ENCODE data around the gene PAX8. TPM values are rescaled to one million over a fixed set of nuclear protein-coding genes. Genes with fewer than 3 reads are reported as not detected.

The PAX8 gene
- total and polyA plus RNA-seq, 2 donors (not counting 1 experiment from before 2014, with no cell fraction given): 0.26 to 0.50 TPM

DNA sequence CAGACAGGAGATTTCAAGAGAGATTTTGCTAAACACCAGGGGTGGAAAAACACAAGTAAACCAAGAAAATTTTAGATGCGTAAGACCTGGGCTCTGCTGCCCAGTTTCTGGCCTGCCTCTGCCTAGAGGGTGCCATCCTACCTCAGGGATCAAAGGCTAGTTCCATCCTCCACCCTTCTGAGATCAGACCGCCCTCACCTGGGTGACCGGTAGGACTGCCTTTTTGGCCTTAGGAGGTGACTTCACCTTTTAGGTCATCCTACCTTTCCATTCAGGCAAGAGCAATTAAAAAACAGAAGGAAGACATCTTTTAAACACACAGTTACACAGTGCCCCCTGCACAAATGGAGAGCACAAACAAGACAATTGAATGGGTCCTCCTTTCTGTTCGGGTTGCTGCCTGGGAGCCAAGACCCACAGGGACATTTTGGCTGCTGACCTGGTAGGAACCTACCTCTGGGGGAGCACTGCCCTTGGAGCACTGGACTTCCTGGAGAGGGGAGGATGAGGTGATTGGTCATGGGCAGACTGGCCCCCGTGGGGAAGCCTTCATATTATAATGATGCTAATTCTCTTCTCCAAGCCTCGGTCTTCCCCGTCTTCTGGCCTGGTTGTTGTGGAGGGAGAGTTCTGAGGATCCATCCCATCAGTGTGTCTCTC is 101.9 kb downstream of the PAX8 start:
- no peaks in the 10 kb centered on the region for H3K9me3 ChIP-seq (ENCODE audit: control insufficient read depth, insufficient read depth, low read depth, low read length)
- no peak overlapping the region for H3K4me3 ChIP-seq (replicated peaks in 1 of 4; ENCODE audit: control extremely low read depth in 1 of 4, insufficient read depth in 1 of 4, low read depth in 3 of 4, low read length in 4 of 4)
- H3K27me3 ChIP-seq (ENCODE audit: control insufficient read depth, insufficient read depth, low read length): no peaks in the 10 kb centered on the region
- H3K9ac ChIP-seq (ENCODE audit: insufficient read depth, low read length): no peak overlapping the region
- H3K4me2 ChIP-seq (ENCODE audit: extremely low read depth, insufficient read depth, low read length): no peak overlapping the region
- no peaks in the 10 kb centered on the region for H4K20me1 ChIP-seq (ENCODE audit: control insufficient read depth, extremely low read depth, insufficient read depth, low read length)
- DNase-seq (ENCODE audit: low read depth in 2 of 2): no peak
- TF ChIP-seq, protein P1, sequence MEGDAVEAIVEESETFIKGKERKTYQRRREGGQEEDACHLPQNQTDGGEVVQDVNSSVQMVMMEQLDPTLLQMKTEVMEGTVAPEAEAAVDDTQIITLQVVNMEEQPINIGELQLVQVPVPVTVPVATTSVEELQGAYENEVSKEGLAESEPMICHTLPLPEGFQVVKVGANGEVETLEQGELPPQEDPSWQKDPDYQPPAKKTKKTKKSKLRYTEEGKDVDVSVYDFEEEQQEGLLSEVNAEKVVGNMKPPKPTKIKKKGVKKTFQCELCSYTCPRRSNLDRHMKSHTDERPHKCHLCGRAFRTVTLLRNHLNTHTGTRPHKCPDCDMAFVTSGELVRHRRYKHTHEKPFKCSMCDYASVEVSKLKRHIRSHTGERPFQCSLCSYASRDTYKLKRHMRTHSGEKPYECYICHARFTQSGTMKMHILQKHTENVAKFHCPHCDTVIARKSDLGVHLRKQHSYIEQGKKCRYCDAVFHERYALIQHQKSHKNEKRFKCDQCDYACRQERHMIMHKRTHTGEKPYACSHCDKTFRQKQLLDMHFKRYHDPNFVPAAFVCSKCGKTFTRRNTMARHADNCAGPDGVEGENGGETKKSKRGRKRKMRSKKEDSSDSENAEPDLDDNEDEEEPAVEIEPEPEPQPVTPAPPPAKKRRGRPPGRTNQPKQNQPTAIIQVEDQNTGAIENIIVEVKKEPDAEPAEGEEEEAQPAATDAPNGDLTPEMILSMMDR (conservative IDR thresholded peaks at IDR 0.05 in 1 of 2, IDR thresholded peaks at IDR 0.05 in 1 of 2; ENCODE audit: low read depth in 1 of 2, low read length in 2 of 2): no peak
- no peak for TF ChIP-seq EZH2 (IDR thresholded peaks at IDR 0.05; ENCODE audit: low read length, missing control alignments)
- no peaks in the 10 kb centered on the region for H3K36me3 ChIP-seq (ENCODE audit: control insufficient read depth, insufficient read depth, low read length)
- H3K27ac ChIP-seq (ENCODE audit: insufficient read depth, low read length): no peak overlapping the region
- no peaks in the 10 kb centered on the region for H3K4me1 ChIP-seq (ENCODE audit: control insufficient read depth, extremely low read depth, insufficient read depth, low read length)
- H2AFZ ChIP-seq (ENCODE audit: low read length): no peak overlapping the region
- H3K79me2 ChIP-seq (ENCODE audit: control insufficient read depth, insufficient read depth, low read length): no peaks in the 10 kb centered on the region

DNA sequence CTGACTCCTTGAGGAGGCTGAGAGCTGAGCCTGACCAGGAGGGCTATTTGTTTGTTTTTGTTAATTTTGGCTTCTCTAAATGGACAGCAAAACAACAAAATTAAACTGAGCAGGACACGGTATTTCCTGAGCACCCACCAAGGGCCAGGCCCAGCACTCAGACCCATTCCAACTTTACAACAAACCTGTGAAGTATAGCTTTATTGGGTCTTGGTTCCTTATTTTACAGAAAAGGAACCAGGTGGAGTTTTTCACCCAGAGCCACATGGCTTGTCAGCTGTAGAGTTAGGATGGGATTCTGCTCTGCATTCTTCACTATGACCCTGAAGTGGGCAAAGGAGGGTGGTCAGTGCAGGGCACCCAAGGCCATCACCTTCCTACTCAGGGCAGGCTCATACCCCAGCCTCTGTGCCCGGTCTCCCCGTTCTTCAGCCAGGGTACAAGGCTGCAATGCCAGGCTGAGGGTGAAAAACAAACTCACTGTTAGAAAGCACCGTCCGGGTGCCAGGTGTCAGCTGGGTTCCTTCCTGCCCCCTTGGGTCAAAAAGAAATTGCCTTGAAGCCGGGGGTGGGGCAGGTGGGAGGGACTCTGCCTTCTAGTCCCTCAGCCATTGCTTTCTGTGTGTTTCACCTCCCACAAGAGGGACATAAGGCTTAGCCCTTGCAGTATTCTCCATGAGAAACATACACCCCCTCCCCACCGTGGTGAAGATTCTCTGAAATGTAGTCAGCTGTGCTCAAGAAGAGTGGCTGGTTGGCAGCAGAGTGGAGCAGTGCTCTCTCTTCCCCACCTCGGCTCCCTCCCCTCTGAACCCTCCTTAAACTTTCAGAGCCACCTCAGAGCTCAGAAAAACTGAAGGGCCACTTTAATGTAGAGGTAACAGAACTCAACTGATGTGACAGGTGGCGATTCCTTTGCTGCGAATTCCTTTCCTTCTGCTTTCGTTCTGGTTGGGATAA is 102.7 kb downstream of the PAX8 start:
- no peaks in the 10 kb centered on the region for H3K9me3 ChIP-seq (ENCODE audit: control insufficient read depth, insufficient read depth, low read depth, low read length)
- no peak overlapping the region for H3K4me3 ChIP-seq (replicated peaks in 1 of 4; ENCODE audit: control extremely low read depth in 1 of 4, insufficient read depth in 1 of 4, low read depth in 3 of 4, low read length in 4 of 4)
- no peaks in the 10 kb centered on the region for H3K79me2 ChIP-seq (ENCODE audit: control insufficient read depth, insufficient read depth, low read length)
- no peak overlapping the region for H3K9ac ChIP-seq (ENCODE audit: insufficient read depth, low read length)
- no peaks in the 10 kb centered on the region for H4K20me1 ChIP-seq (ENCODE audit: control insufficient read depth, extremely low read depth, insufficient read depth, low read length)
- H3K27ac ChIP-seq (ENCODE audit: insufficient read depth, low read length): no peak overlapping the region
- H3K27me3 ChIP-seq (ENCODE audit: control insufficient read depth, insufficient read depth, low read length): no peaks in the 10 kb centered on the region
- H3K4me2 ChIP-seq (ENCODE audit: extremely low read depth, insufficient read depth, low read length): no peak overlapping the region
- no peaks in the 10 kb centered on the region for H3K4me1 ChIP-seq (ENCODE audit: control insufficient read depth, extremely low read depth, insufficient read depth, low read length)
- TF ChIP-seq, protein P1 (conservative IDR thresholded peaks at IDR 0.05 in 1 of 2, IDR thresholded peaks at IDR 0.05 in 1 of 2; ENCODE audit: low read depth in 1 of 2, low read length in 2 of 2): no peak
- TF ChIP-seq EZH2 (IDR thresholded peaks at IDR 0.05; ENCODE audit: low read length, missing control alignments): no peak
- no peaks in the 10 kb centered on the region for H3K36me3 ChIP-seq (ENCODE audit: control insufficient read depth, insufficient read depth, low read length)
- DNase-seq (ENCODE audit: low read depth in 2 of 2): no peak
- no peak overlapping the region for H2AFZ ChIP-seq (ENCODE audit: low read length)

DNA sequence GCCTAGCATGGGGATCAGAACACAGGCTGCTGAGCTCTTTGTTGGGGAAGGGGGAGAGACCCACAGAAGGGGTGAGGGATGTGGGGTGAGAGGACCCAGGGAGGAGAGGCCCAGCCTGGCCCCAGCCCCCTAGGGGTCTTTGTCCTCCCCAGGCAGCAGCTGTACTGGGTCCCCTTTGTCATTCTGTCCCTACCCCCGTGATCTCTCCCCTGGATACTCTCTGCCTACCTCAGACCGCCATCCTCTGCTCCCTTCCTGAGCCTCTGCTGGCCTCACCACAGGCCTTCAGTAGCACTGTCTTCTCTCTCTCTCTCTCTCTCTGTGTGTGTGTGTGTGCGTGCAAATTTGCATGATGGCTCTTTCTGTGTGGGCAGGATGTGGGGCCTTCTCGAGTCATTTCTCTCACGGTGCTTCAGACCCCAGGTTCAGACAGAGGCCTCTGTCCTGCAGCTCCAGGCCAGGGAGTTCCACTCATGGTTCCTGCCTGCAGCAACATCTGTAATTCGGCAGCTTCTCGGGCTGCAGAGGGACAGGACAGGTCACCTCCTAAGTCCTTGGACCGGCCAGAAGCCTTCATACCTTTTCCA is 103.6 kb downstream of the PAX8 start:
- Histone ChIP-seq H3K79me2 (ENCODE audit: control insufficient read depth, insufficient read depth, low read length) (no peaks in the 10 kb centered on the region), H2AFZ (ENCODE audit: low read length) (no peak overlapping the region), H3K27me3 (ENCODE audit: control insufficient read depth, insufficient read depth, low read length) (no peaks in the 10 kb centered on the region), H4K20me1 (ENCODE audit: control insufficient read depth, extremely low read depth, insufficient read depth, low read length) (no peaks in the 10 kb centered on the region), H3K4me3 (replicated peaks in 1 of 4; ENCODE audit: control extremely low read depth in 1 of 4, insufficient read depth in 1 of 4, low read depth in 3 of 4, low read length in 4 of 4) (no peak overlapping the region), H3K9ac (ENCODE audit: insufficient read depth, low read length) (no peak overlapping the region), H3K9me3 (ENCODE audit: control insufficient read depth, insufficient read depth, low read depth, low read length) (no peaks in the 10 kb centered on the region), H3K4me2 (ENCODE audit: extremely low read depth, insufficient read depth, low read length) (no peak overlapping the region), H3K36me3 (ENCODE audit: control insufficient read depth, insufficient read depth, low read length) (no peaks in the 10 kb centered on the region), H3K27ac (ENCODE audit: insufficient read depth, low read length) (no peak overlapping the region), H3K4me1 (ENCODE audit: control insufficient read depth, extremely low read depth, insufficient read depth, low read length) (no peaks in the 10 kb centered on the region)
- TF ChIP-seq, protein P1 (conservative IDR thresholded peaks at IDR 0.05 in 1 of 2, IDR thresholded peaks at IDR 0.05 in 1 of 2; ENCODE audit: low read depth in 1 of 2, low read length in 2 of 2): no peak
- TF ChIP-seq EZH2 (IDR thresholded peaks at IDR 0.05; ENCODE audit: low read length, missing control alignments): no peak
- DNase-seq (ENCODE audit: low read depth in 2 of 2): peak in 1 of 2 donors; percentile 8
